ENCODE measurements around the gene BBIP1. TPM values are rescaled to one million over a fixed set of nuclear protein-coding genes. Genes with fewer than 3 reads are reported as not detected.

The BBIP1 gene
- total RNA-seq, 1 experiment from 2014 or later = 19.0 TPM

GRCh38 chr10:110851020-110851612 is 67.9 kb downstream of the BBIP1 start:
- Mint-ChIP-seq H3K36me3 (no peaks in the 10 kb centered on the region), H3K4me3 (no peak overlapping the region), H3K9me3 (peaks cover 7% of the 10 kb centered on the region), H3K4me1 (0 out of 2 replicates have a peak, but pooled peaks cover 3% of the 10 kb centered on the region), H3K27ac (no peak overlapping the region), H3K27me3 (ENCODE audit: low read depth) (no peaks in the 10 kb centered on the region)
- DNase-seq (ENCODE audit: low spot score) = no peak
- no peak for TF ChIP-seq IRF1 (CRISPR knock-in tag; IDR thresholded peaks at IDR 0.05)
- TF ChIP-seq TEAD4 (CRISPR knock-in tag; IDR thresholded peaks at IDR 0.05) = no peak
- ATAC-seq = no peak
- ChIA-PET POLR2A (no interaction called here), CTCF (no interaction called here)

GRCh38 chr10:110850099-110850498 is 68.9 kb downstream of the BBIP1 start:
- no peak overlapping the region for H3K27ac Mint-ChIP-seq
- peaks cover 2% of the 10 kb centered on the region for H3K9me3 Mint-ChIP-seq
- ATAC-seq (no peak), DNase-seq (ENCODE audit: low spot score) (no peak)
- TF ChIP-seq ATF3 (CRISPR knock-in tag; conservative IDR thresholded peaks at IDR 0.05) (no peak), NFE2L1 (CRISPR knock-in tag; IDR thresholded peaks at IDR 0.05) (no peak), AFF4 (CRISPR knock-in tag; IDR thresholded peaks at IDR 0.05; ENCODE audit: borderline replicate concordance) (no peak), CREB1 (CRISPR knock-in tag; IDR thresholded peaks at IDR 0.05) (no peak), NR2C2 (CRISPR knock-in tag; IDR thresholded peaks at IDR 0.05) (no peak), FOXK1 (CRISPR knock-in tag; IDR thresholded peaks at IDR 0.05) (no peak), SMAD3 (CRISPR knock-in tag; IDR thresholded peaks at IDR 0.05; ENCODE audit: borderline replicate concordance) (no peak), IRF2 (CRISPR knock-in tag; IDR thresholded peaks at IDR 0.05; ENCODE audit: borderline replicate concordance, low read depth) (no peak), E2F4 (CRISPR knock-in tag; IDR thresholded peaks at IDR 0.05; ENCODE audit: borderline replicate concordance, low read depth) (no peak), NFATC4 (CRISPR knock-in tag; IDR thresholded peaks at IDR 0.05) (no peak), OVOL2 (CRISPR knock-in tag; IDR thresholded peaks at IDR 0.05; ENCODE audit: borderline replicate concordance) (no peak), ZMAT4 (CRISPR knock-in tag; IDR thresholded peaks at IDR 0.05) (no peak), GRHL2 (CRISPR knock-in tag; IDR thresholded peaks at IDR 0.05; ENCODE audit: insufficient replicate concordance, severe bottlenecking) (no peak), ZNF281 (CRISPR knock-in tag; IDR thresholded peaks at IDR 0.05) (no peak), GABPB1 (CRISPR knock-in tag; IDR thresholded peaks at IDR 0.05) (no peak)
- no peaks in the 10 kb centered on the region for H3K36me3 Mint-ChIP-seq
- CTCF ChIA-PET = no interaction called here
- no peaks in the 10 kb centered on the region for H3K27me3 Mint-ChIP-seq (ENCODE audit: low read depth)
- no peak overlapping the region for H3K4me3 Mint-ChIP-seq
- POLR2A ChIA-PET = no interaction called here
- H3K4me1 Mint-ChIP-seq = 0 out of 2 replicates have a peak, but pooled peaks cover 3% of the 10 kb centered on the region

Other genes starting within 250 kb of the BBIP1 start
- 27.0 to 32.9 TPM (median 32.7 TPM) in 3 replicates for gene PDCD4, start 47.3 kb downstream of the BBIP1 start, total RNA-seq (2021)
- gene SHOC2, start 424 bp upstream of the BBIP1 start, total RNA-seq (2021) = 21.6 to 24.7 TPM (median 23.6 TPM) in 3 replicates
- gene ADRA2A, start 157.8 kb upstream of the BBIP1 start, total RNA-seq (2021) = 1.7 to 2.1 TPM (median 1.7 TPM) in 3 replicates